AG04450 (cell line): ENCODE data around the gene PSMD13. TPM values are rescaled to one million over a fixed set of nuclear protein-coding genes. Genes with fewer than 3 reads are reported as not detected.

Experiments
- CTCF ChIA-PET: fragments of 300-600, 350-600 bp; formaldehyde crosslinking; extraction: SDS; loops from one replicate; lab custom pipeline; 2022; ENCODE audit warnings: antibody characterized with exemption, inconsistent platforms; lab: Charles Lee
- POLR2A ChIA-PET: fragments of 350-600 bp; formaldehyde crosslinking; extraction: SDS; loops from one replicate; lab custom pipeline; 2021; ENCODE audit warnings: antibody characterized with exemption, inconsistent platforms; lab: Yijun Ruan, JAX
- DNase-seq: peaks from one replicate; pipeline ENCODE4 v3.0.0-alpha.2; 2011; ENCODE audit warnings: low read depth, low spot score
- H3K27ac ChIP-seq: one replicate; pipeline ENCODE4 v1.5.1; 2012; ENCODE audit warnings: low read depth, low read length, control low read depth
- H3K27me3 ChIP-seq: one replicate; pipeline ENCODE4 v1.6.0; 2012; ENCODE audit warnings: low read length; ENCODE audit not compliant: control insufficient read depth, insufficient read depth
- H3K4me3 ChIP-seq: 2 replicates; pipeline ENCODE4 v1.5.1; 2011; ENCODE audit warnings: mild to moderate bottlenecking, low read depth, low read length, control low read depth
- H3K9me3 ChIP-seq: 2 replicates; pipeline ENCODE4 v1.5.1; 2012; ENCODE audit warnings: low read length; ENCODE audit not compliant: control insufficient read depth, insufficient read depth
- CTCF ChIP-seq: IDR thresholded peaks from 2 replicates; pipeline ENCODE4 v1.5.1; 2011; ENCODE audit warnings: low read depth, low read length, control low read depth, inconsistent platforms
- polyA plus RNA-seq: library from polyadenylated mRNA; depleted of rRNA; stranded (reverse); fragments of >200 nt; gene quantifications from 2 replicates; pipeline ENCODE4 v1.2.3, GENCODE V29; 2011; rRNA removed

Gene PSMD13
- polyA plus RNA-seq, 1 experiment: 148 TPM

DNA sequence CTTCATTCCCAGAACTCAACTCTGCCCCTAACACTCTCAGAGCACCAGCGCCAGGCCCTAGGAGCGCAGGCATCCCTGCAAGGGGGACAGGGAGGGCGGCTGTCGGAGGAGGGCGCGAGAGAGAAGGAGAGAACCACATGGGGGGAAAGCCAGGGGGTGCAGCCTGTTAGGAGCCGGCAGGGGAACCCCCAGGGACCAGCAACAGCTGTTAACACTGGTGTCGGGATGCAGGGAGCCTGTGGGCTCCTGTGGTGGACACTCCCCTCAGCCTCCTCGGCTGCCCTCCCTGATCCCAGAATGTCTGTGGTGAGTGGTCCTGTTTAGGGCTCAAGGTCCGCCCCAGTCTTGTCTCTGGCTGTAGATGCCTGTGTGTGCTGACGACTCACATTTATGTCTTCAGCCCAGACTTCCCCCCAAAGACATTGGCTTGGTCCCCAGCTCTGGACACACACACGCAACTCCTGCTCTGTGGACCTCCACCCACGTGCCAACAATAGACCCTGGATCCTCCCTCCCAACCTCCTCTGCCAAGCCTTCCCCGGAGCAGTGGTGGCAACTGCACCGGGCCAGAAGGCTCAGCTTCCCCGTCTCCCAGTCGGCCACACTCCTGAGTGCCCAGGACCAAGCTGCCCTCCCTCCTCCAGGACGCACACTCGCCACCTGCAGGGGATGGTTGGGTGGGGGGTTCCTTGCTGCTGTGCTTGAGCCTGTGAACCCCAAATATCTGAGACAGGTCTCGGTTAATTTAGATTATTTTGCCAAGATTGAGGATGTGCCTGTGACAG, 63.4 kb downstream of the PSMD13 start:
- H3K9me3 ChIP-seq: peaks cover 6% of the 10 kb centered on the region; the same call in 1 of the 2 replicates
- peaks cover 11% of the 10 kb centered on the region for H3K27me3 ChIP-seq
- H3K4me3 ChIP-seq: no peak overlapping the region
- ChIA-PET POLR2A (interaction anchor here (0.5 to 0.6 kb wide), 2 partner anchors 55 to 56 kb away, joined by 3 to 7 read pairs; no protein-coding TSS in a partner anchor), CTCF (interaction anchor here (0.9 kb wide), 1 partner anchor 11 kb away, joined by 3 read pairs; no protein-coding TSS in a partner anchor)
- TF ChIP-seq CTCF: peak; percentile 46
- no peak overlapping the region for H3K27ac ChIP-seq
- no peak for DNase-seq

Other genes with a start within 250 kb of the PSMD13 start
- not detected in 2 replicates for gene SCGB1C1, start 43.9 kb upstream of the PSMD13 start, polyA plus RNA-seq
- gene BET1L, start 29.6 kb upstream of the PSMD13 start, polyA plus RNA-seq: 75.0 and 86.4 TPM in 2 replicates
- gene RIC8A, start 29.3 kb upstream of the PSMD13 start, polyA plus RNA-seq: 118 and 153 TPM in 2 replicates
- 14.7 and 15.8 TPM in 2 replicates for gene SIRT3, start 634 bp upstream of the PSMD13 start, polyA plus RNA-seq
- gene NLRP6, start 41.4 kb downstream of the PSMD13 start, polyA plus RNA-seq: not detected in 2 replicates
- 4.0 and 5.2 TPM in 2 replicates for gene PGGHG, start 52.1 kb downstream of the PSMD13 start, polyA plus RNA-seq
- not detected in 2 replicates for gene IFITM5, start 62.5 kb downstream of the PSMD13 start, polyA plus RNA-seq
- gene IFITM2, start 70.8 kb downstream of the PSMD13 start, polyA plus RNA-seq: 219 and 367 TPM in 2 replicates
- 62.1 and 81.6 TPM in 2 replicates for gene IFITM1, start 77.1 kb downstream of the PSMD13 start, polyA plus RNA-seq
- 426 and 760 TPM in 2 replicates for gene IFITM3, start 83.9 kb downstream of the PSMD13 start, polyA plus RNA-seq
- 7.8 and 9.5 TPM in 2 replicates for gene B4GALNT4, start 132.5 kb downstream of the PSMD13 start, polyA plus RNA-seq
- 0.55 and 1.1 TPM in 2 replicates for gene PKP3, start 157.2 kb downstream of the PSMD13 start, polyA plus RNA-seq
- 17.8 and 20.9 TPM in 2 replicates for gene SIGIRR, start 178.0 kb downstream of the PSMD13 start, polyA plus RNA-seq
- 0.10 TPM in 1 of 2 replicates, not detected in the other for gene ANO9, start 205.0 kb downstream of the PSMD13 start, polyA plus RNA-seq
- 15.8 and 19.7 TPM in 2 replicates for gene PTDSS2, start 213.3 kb downstream of the PSMD13 start, polyA plus RNA-seq